Hepatocyte (in vitro differentiated cells): ENCODE results near the gene PDGFA.

Experiments
- CTCF ChIP-seq: fragments of 200-600 bp; sonication (generic); IDR thresholded peaks from 2 replicates; pipeline ENCODE4 v1.5.1; 2016; ENCODE audit warnings: antibody characterized with exemption, mild to moderate bottlenecking; ENCODE audit not compliant: poor library complexity
- EZH2phosphoT487 ChIP-seq: fragments of 200-600 bp; sonication (generic); IDR thresholded peaks from one replicate; pipeline ENCODE4 v1.6.1; 2018; ENCODE audit warnings: antibody characterized with exemption, mild to moderate bottlenecking, low read depth, moderate library complexity; ENCODE audit not compliant: unreplicated experiment, severe bottlenecking

- TF ChIP-seq CTCF (no peak), EZH2phosphoT487 (no peak)
These were observed at the start of gene PDGFA for GRCh38 chr7:519484-520390.
